Left colon (tissue), 2 donors: ENCODE results near the gene NOC2L. TPM values are rescaled to one million over a fixed set of nuclear protein-coding genes. Genes with fewer than 3 reads are reported as not detected.

Experiments used
- ATAC-seq: fragments of 200-7000 bp; cut with Tn5 transposase; one replicate; pipeline ENCODE4 v1.9.1; 2020; ENCODE audit warnings: mild to moderate bottlenecking, moderate library complexity
- DNase-seq, 2 donors: peaks; one replicate each; pipeline ENCODE4 v3.0.0-alpha.2; 2020
- intact Hi-C, 2 donors: fragments of 100-400 bp; cut with DNase I in 1 of 2; cut with micrococcal nuclease in 1 of 2; formaldehyde crosslinking; loops; one replicate each; pipeline versions ENCODE4 v1.11.2 to v1.14.0; 2022; cut with DNase I, micrococcal nuclease
- total RNA-seq, 2 donors: library from RNA; stranded (reverse); fragmentation: NEBNext Ultra II Directional; extraction: Animal tissue kit (Norgen Biotek cat#: 25700); gene quantifications; one replicate each; pipeline ENCODE4 v1.2.1, GENCODE V29; 2021
- donor health status: DM: no; HTN: no; CAD: no.
- donor health status: DM: yes; HTN: yes; CAD: no.

The NOC2L gene
- total RNA-seq, 2 donors from 2014 or later: 42.8 to 48.5 TPM

- ATAC-seq (no peak), DNase-seq (no peak)
- intact Hi-C loops: no loop called here
Measured at GRCh38 chr1:967466-968343, 8.6 kb upstream of the NOC2L start.

- intact Hi-C loops: no loop called here
- ATAC-seq (peak; percentile 82), DNase-seq (peak; percentile 74 to 85)
Measured at GRCh38 chr1:966704-967300, 7.7 kb upstream of the NOC2L start.

GRCh38 chr1:966135-966703 lies 7.2 kb upstream of the NOC2L start, which contains the start of gene PLEKHN1:
Gene PLEKHN1 (plus strand): TSS chr1:966482. CDS start chr1:966532, 50 bp downstream.
- intact Hi-C loops: no loop called here

GRCh38 chr1:965526-966134 lies 6.6 kb upstream of the NOC2L start:
- ATAC-seq: no peak
- intact Hi-C loops: no loop called here
- DNase-seq: no peak

More at GRCh38 chr1:966135-966703, 7.2 kb upstream of the NOC2L start, which contains the start of gene PLEKHN1:
- ATAC-seq (peak; percentile 77), DNase-seq (peak in 1 of 2 donors; percentile 46)

- intact Hi-C loops: no loop called here
- no peak for DNase-seq
Measured at GRCh38 chr1:964691-965525, 5.9 kb upstream of the NOC2L start.

GRCh38 chr1:963746-964525 lies 4.9 kb upstream of the NOC2L start:
- no peak for DNase-seq
- no peak for ATAC-seq
- intact Hi-C loops: no loop called here

More at GRCh38 chr1:964691-965525, 5.9 kb upstream of the NOC2L start:
- ATAC-seq: no peak

- intact Hi-C loops: no loop called here
- no peak for ATAC-seq
- no peak for DNase-seq
Measured at GRCh38 chr1:963301-963651, 4.2 kb upstream of the NOC2L start.

- ATAC-seq (no peak), DNase-seq (no peak)
- intact Hi-C loops: no loop called here
Measured at GRCh38 chr1:962381-963300, 3.6 kb upstream of the NOC2L start.

- intact Hi-C loops: no loop called here
- ATAC-seq (no peak), DNase-seq (peak in 1 of 2 donors; percentile 25)
Measured at GRCh38 chr1:961132-961669, 2.1 kb upstream of the NOC2L start.

GRCh38 chr1:960363-961131 lies 1.5 kb upstream of the NOC2L start, which contains the start of gene KLHL17:
Gene KLHL17 (plus strand): TSS chr1:960584. CDS start chr1:960694, 110 bp downstream.
- DNase-seq (peak; percentile 69 to 86), ATAC-seq (peak; percentile 66)
- intact Hi-C loops: no loop called here

GRCh38 chr1:959731-960362 lies 791 bp upstream of the NOC2L start:
- intact Hi-C loops: no loop called here
- no peak for DNase-seq
- ATAC-seq: no peak

- DNase-seq (no peak), ATAC-seq (no peak)
- intact Hi-C loops: no loop called here
Measured at GRCh38 chr1:956636-957035, 2.4 kb downstream of the NOC2L start.

- ATAC-seq: no peak
- intact Hi-C loops: no loop called here
- no peak for DNase-seq
Measured at GRCh38 chr1:955474-955873, 3.6 kb downstream of the NOC2L start.

GRCh38 chr1:954927-955326 lies 4.1 kb downstream of the NOC2L start:
- DNase-seq: no peak
- no peak for ATAC-seq
- intact Hi-C loops: no loop called here

GRCh38 chr1:953524-954320 lies 5.3 kb downstream of the NOC2L start:
- intact Hi-C loops: no loop called here
- ATAC-seq (no peak), DNase-seq (no peak)
